Transverse colon (tissue), 4 donors: Measurements from ENCODE around the gene GABRB1.

Experiments
- CTCF ChIP-seq, 5 experiments: fragments of 200-600 bp in 3 of 5; fragments of 450-650 bp in 2 of 5; sonication (generic) in 3 of 5; IDR thresholded peaks; 1 replicate in 2 of 5; 2 replicates in 3 of 5; pipeline ENCODE4 v1.5.1; 2016 to 2017; ENCODE audit warnings: antibody characterized with exemption in 5 of 5, inconsistent platforms in 3 of 5, mild to moderate bottlenecking in 2 of 5, moderate library complexity in 1 of 5
- EP300 ChIP-seq: sonication (generic); formaldehyde crosslinking; IDR thresholded peaks from one replicate; pipeline ENCODE4 v1.6.1; 2017; ENCODE audit warnings: antibody characterized with exemption, low read depth
- POLR2AphosphoS5 ChIP-seq, 3 donors: sonication (generic); formaldehyde crosslinking; IDR thresholded peaks; one replicate each; pipeline ENCODE4 v1.6.1; 2016; ENCODE audit warnings: antibody characterized with exemption in 3 of 3

- TF ChIP-seq CTCF (IDR thresholded peaks at IDR 0.05): no peak
- no peak for TF ChIP-seq EP300
- no peak for TF ChIP-seq POLR2AphosphoS5 (IDR thresholded peaks at IDR 0.05)
Measured at GRCh38 chr4:47238667-47239066, 207.3 kb downstream of the GABRB1 start.
